Measurements from ENCODE around the gene NFX1. TPM values are rescaled to one million over a fixed set of nuclear protein-coding genes. Genes with fewer than 3 reads are reported as not detected.
A peak's percentile ranks its signal among the peaks of the same experiment; 100 is the strongest.
"Not testable (repeated sequence)": the region's sequence is repeated elsewhere in the genome, so short reads cannot be mapped to it uniquely, and the experiment has no call there.

NFX1 gene
- polyA plus RNA-seq, 3 donors = 33.0 to 35.3 (median 33.5) TPM

DNA sequence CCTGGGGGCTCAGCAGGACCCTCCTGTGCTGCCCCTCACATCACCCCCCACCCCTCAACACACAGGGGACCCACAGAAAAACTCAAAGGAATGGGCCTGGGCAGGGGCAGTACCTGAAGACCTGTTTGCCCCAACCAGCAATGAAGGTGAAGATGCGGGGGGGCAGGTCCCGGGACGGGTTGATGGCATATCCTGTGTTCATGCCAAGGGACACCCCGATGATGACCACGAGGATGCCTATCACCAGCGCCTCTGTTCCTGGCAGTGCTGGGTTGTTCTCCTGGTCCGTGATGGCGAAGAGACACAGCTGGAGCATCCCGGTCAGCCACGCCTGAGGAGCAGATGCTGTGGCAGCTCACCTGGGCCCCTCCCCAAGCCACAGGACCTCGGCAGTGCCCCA lies 95.2 kb downstream of the NFX1 start:
- not testable (repeated sequence) for DNase-seq (ENCODE audit: low read depth in 3 of 3, low spot score in 2 of 3)

DNA sequence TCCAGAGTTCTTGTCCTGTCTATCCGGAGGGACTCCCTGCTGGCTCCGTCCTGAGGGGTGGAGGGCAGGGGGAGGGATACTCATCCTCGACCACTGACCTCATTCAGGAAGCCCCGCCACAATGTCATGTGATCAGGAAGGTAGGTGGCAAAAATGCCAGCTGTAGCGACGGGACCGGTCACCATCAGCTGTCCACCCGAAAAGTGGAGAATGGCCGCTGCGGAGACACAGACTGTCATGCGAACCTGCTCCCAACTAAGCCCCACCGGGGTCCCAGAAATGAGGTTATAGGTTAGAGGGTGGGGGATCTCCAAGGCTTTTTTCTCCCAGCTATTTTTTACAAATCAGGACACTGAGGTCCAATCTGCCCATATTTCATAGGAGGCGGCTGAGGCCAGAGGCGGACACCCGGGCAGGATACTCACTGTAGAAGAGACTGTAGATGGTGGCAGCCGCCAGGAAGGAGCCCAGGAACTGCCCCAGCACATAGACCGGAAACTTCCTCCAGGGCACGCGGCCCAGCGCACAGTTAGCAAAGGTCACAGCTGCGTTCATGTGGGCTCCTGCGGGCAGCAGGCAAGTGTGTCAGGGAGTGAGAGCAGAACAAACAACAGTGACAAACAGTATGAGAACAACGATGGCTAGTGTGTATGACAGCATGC lies 95.8 kb downstream of the NFX1 start:
- not testable (repeated sequence) for DNase-seq (ENCODE audit: low read depth in 3 of 3, low spot score in 2 of 3)

DNA sequence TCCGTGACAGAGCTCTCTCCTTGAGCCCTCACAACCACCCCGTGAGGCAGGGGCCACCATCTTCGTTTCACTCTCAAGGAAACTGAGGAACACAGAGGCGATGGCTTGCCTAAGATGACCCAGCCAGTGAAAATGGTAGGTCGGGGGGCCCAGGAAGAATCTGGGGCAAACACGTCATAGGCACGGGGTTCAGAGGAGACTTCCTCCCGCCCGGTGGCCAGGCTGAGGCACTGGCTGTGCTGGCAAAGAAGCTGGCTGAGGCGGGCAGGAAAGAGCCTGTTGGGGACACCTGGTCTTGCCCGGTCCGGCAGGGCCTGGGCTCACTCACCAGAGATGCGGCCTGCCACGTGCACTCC lies 96.3 kb downstream of the NFX1 start:
- DNase-seq (ENCODE audit: low read depth in 3 of 3, low spot score in 2 of 3) = not testable (repeated sequence)

DNA sequence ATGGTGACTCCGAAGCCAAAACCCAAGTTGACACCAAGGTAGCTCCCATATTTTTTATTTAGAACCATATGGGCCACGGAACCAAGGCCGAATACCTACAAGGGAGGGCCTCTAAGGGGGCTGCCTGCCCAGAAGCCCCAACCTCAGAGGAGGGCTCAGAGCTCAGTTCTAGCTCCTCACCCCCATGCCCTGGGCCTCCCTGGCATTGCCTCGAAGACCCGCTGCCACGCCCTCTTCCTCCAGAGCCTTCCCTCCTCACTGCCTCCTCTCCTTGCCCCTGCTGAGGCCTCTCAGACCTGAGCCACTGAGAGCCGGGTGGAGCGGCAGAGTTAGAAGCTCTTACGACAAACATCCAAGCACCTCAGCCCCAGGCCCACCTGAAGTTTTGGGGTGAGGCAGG lies 96.7 kb downstream of the NFX1 start:
- not testable (repeated sequence) for DNase-seq (ENCODE audit: low read depth in 3 of 3, low spot score in 2 of 3)

DNA sequence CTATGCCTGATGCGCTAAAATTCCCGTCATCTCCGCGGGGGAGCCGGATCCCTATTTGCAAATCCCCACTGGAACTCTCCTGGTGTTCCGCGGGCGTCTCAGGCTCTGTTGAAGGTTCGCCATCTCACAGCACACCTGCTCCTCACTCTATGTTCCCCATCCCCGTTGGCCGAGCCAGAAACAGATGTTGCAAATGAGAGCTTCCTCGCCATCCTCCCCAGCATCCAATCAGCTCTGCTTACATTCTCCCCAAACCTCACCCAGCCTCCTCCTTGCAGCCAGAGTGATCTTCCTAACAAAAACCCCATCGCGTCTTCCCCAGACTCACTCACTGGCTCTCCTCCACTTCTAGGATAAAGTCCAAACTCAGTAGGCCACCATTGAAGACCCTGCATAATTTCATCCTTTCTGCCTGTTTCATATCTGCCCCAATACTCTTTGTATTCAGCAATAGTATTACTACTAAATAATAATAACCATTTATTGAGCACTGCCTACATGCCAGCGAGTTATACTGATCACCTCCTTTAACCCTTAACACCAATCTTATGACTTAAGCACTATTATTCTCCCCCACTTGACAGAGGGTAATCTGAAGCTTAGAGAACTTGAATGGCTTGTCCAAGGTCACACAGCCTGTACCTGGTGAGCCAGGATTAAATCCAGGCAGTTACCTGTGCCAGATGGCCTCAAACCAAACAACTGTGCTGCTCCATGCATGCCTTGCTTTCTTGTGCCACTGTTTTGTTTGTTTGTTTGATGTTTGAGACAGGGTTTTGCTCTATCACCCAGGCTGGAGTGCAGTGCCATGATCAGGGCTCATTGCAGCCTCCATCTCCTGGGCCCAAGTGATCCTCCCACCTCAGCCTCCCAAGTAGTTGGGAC lies 98.0 kb downstream of the NFX1 start:
- no peak for DNase-seq (ENCODE audit: low read depth in 3 of 3, low spot score in 2 of 3)

DNA sequence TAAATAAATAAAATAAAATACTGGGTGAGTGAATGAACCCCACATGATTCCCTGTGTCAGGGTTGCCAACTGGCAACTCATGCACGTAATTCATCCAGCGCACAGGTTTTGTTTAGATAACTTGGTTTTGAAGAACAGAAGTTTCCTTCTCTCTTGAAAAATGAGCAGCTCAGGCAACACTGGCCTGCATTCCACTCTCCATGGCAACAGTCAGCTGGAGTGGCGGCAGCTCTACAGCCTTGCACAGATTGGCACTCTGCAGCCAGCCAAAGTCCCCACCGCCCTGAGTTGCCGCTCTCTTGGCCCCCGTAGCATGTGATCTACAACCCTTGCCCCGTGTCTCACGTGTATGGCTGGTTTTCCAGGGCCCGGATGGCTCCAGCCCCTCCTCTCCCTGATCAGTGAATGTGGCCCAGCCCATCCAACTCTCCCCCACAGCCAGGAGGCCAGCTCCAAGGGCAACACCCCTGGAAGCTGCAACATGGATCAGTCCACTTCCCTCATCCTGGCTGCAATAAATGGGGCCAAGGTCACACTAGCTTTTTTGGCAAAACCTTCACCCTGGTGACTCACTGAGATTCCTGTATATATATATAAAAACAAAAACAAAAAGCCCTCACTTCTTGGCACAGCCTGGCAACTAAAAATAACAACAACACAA lies 100.9 kb downstream of the NFX1 start:
- DNase-seq (ENCODE audit: low read depth in 3 of 3, low spot score in 2 of 3) = peak in 1 of 3 donors; percentile 67

DNA sequence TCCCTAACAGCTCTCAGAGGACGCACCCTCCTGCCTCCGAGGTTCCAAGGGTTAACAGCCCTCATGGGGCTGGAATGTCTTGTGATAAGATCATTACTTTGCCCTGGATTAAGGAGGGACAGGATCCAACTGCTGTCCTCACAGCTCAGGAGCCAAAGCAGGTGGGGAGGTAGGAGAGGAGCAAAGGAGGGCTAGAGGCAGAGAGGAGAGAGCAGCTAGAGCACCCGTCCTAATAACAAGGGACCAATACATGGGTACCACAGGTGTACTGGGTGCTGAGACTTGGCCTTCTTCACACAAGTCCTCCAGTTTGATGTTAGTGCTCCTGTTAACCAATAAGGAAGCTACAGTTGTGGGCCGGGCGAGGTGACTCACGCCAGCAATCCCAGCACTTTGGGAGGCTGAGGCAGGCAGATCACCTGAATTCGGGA lies 102.3 kb downstream of the NFX1 start:
- DNase-seq (ENCODE audit: low read depth in 3 of 3, low spot score in 2 of 3) = not testable (repeated sequence)

DNA sequence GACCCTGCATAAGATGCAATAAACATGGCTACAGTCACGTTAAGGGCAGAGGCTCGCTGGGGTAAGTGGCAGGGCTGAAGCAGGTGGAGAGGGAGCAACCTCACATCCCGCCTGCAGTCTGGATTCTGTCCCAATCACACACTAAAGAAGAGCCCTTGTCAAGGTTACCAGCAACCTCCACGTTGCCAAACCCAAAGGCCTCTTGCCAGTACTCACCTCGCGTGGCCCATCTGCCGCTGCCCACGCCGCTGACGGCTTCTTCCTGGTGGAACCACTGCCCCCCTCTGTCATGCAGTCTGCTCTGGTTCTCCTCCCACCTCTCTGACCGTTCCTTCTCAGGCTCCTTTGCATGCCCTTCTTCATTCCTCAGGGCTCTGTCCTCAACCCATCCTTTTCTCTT lies 103.3 kb downstream of the NFX1 start:
- no peak for DNase-seq (ENCODE audit: low read depth in 3 of 3, low spot score in 2 of 3)

DNA sequence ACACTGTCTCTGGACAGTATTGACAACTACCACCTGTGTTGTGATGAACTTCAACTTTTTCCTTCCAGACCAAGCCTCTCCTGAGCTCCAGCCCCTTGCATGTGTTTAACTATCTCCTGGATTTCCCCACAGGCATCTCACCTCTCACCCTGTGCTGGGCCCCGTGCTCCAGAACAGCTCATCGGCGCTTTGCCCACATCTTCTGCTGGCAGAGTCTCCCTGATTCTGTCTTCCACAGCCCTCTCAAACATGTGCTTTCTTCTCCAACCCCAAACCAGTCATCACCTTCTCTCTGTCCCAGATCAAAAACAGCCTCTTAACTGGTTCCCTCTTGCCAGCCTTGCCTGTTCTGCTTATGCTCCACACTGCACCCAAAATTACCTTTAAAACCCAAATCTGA lies 103.7 kb downstream of the NFX1 start:
- DNase-seq (ENCODE audit: low read depth in 3 of 3, low spot score in 2 of 3) = not testable (repeated sequence)

DNA sequence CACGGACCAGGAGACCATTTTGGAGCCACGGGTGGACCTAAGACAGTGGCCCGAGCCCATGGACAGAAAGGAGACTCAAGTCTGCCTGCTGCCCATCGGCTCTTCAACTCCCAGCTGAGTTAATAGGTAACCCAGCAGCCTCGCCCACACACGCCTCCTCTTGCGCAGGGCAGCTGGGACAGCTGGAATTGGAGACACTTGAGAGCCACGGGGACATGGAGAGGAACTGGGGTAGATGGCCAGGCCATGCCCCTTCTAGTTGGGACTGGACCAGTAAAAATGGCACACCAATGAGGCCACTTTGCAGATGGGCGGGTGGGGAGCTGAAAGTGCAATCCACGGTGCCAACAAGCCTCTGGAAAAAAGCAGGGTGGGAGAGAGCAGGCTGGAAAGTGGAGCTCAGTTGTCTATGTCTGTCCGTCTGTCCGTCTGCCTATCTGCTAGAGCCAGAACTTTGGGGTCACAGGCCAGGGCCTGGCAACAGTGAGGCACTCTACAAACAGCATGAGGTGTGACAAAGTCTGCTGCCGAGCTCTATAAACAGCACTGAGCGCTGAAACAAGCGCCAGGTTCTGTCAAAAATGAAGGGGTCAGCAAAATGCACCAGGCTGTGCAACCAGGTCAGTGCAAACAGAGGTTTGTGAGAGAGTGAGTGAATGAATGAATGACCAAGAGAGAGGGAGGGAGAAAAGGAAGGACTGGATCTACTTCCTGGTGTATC lies 105.0 kb downstream of the NFX1 start:
- DNase-seq (ENCODE audit: low read depth in 3 of 3, low spot score in 2 of 3) = not testable (repeated sequence)

DNA sequence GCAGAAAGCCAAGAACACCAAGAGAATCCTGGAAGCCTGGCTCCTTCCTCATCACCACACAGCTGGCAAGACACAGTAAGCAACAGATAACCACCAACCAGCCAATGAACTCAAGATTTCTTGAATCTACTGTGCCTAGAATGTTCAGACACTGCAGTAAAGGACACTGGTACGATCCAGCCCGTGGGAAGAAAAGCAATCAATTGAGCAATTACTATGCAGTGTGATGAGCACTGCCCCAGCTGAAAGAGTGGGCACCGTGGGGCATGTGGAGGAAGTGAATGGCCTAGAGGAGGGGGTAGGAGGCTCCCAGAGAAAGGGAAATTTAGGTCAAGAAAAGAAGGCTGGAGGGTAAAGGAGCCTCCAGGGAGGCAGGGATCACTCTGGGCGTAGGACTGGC lies 107.5 kb downstream of the NFX1 start:
- DNase-seq (ENCODE audit: low read depth in 3 of 3, low spot score in 2 of 3) = not testable (repeated sequence)

DNA sequence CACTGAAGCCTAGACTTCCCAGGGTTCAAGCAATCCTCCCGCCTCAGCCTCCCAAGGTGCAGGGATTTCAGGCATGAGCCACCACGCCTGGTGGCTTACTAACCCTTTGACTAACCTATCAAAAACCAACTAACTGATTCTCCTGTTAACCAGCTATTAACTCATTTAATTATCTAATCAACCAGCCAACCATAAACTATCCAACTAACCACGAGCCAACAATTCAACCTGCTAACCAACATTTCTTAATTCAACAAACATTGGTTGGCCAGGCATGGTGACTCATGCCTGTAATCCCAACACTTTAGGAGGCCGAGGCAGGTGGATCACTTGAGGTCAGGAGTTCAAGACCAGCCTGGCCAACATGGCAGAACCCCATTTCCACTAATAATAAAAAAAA lies 108.7 kb downstream of the NFX1 start:
- not testable (repeated sequence) for DNase-seq (ENCODE audit: low read depth in 3 of 3, low spot score in 2 of 3)

DNA sequence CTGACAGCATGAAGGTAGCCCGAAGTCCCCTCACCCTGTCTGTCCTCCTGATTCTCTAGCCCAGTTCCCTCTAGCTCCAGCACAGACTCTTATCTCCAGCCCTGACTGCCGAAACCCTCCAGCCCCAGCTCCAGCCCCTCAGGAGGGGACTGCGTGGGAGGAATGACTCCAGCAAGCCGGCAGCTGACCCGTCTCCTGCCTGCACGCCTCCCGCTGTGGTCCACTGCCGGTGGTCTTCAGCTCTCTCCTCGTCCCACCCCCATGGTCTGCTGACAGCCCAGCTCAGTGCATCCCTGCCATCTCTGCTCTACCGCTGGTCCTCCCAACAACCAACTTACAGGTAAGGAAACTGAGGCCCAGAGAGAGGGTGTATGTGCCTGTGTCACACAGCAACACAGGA lies 111.5 kb downstream of the NFX1 start:
- DNase-seq (ENCODE audit: low read depth in 3 of 3, low spot score in 2 of 3) = not testable (repeated sequence)

DNA sequence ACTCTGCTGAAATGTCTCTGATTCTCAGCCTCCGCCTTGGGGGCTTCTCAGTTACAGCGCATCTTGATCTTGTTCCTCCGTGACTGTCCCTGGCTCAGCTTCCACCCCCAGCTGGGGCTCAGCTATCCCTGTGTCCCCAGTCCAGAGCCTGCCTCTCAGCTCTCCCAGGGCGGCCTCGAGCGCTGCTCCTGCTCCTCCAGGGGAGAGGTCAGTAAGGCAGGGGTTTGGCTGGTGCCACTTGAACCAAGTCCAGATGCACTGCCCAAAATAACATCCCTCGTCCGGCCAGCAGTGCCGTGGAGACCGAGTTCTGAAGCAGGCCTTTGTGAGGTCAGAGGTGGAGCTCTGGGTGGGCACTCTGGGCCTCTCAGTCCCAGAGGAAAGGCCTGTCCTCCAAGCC lies 112.1 kb downstream of the NFX1 start, which contains the start of gene AQP7:
Gene AQP7, minus strand, starts transcription at position 198 of the 400 bp plus-strand sequence. CDS start 1,306 bp downstream, outside the sequence.
- not testable (repeated sequence) for DNase-seq (ENCODE audit: low read depth in 3 of 3, low spot score in 2 of 3)

DNA sequence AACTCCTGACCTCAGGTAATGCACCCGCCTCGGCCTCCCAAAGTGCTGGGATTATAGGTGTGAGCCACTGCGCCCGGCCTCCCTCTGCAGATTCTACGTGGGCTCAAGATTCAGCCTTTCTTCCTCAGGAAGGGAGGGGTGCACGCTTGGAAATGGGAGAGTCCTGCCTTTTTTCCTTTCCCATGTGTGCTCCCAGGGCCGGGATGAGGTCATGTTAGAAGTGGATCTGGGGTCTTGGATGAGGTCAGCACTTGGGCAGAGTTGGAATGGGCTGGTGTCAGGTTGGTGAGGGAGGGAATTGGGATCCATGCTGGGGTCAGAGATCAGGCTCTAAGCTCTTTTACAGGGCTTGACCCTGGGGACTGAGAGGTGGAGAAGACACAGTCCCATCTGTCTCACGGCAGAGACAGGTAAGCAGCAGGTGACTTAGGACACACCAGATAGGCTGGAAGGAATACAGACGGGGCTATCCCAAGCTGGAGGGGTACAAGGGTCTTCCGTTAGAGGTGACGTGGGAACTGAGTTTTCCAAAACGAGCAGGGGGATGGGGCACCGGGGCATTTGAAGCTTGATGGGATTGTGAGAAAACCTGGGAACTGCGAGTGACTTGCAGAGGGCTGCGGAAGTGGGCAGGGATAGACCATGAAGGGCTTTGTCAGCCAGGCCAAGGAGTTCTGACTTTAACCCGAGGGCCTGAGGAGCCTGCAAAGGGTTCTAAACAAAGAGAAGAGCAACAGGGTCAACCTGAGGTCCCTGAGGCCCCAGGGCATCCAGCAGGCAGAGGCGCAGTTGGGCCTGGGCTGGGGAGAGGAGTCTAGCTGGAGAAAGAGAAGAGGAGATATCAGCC lies 113.8 kb downstream of the NFX1 start:
- no peak for DNase-seq (ENCODE audit: low read depth in 3 of 3, low spot score in 2 of 3)

DNA sequence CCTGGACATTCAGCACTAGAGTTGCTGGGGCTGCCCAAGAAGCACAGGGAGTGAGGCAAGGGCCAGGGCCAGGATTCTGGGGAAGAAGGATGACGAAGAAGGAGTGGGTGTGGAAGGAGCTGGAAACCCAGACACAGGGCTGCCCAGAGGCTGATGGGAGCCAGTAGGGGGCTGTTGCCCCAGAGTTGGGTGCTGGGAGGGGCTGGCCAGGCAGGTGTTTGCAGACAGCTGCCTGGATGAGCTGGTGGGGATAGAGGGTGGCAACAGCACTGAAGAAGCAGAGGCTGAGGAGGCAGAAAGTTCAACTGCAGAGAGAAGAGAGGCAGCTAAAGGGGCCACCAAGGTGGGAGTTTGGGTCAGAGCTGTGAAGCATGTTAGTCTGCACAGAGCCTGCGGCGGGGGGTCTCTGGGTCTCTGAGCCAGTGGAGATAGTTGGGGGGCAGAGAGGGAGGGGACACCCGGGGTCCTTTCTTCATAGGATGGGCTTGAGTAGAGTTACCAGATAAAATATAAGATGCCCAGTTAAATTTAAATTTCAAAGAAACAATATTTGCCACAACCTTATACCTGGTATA lies 114.6 kb downstream of the NFX1 start:
- DNase-seq (ENCODE audit: low read depth in 3 of 3, low spot score in 2 of 3) = no peak

DNA sequence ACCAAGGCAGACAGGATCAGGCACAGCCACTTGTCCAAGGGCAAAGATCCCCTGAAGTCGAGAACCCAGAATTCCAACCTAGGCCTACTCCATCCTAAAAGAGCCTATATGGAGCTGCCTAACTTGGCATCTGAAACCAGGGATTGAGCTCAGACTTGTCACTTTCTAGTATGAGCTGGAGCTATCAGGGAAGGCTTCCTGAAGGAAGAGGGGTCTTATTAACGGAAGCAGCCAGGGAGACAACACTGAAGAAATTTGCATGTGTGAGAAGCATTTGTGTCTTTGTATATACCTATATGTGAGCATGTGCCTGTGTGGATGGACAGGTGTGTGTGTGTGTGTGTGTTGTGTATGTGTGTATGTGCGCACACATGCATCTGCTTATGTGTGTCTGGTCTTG lies 116.7 kb downstream of the NFX1 start:
- DNase-seq (ENCODE audit: low read depth in 3 of 3, low spot score in 2 of 3) = no peak

DNA sequence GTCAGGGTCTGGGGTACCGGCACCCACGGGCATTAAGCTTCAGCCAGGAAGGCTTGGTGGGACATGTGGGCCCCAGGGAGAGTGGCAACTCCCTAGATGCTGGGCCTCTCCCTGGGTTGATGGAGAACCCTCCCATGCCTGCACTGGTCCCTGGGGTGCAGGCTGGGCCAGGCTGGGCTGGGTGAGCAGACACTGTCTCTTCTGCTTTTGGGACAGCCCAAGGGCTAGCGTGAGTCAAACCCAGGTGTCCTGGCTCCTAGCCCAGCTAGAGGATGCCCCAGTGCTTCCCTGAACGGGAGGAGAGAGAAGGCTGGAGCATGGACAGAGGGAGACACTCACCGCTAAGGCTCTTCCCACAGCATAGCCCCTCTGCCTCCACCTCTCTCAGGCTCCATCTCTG lies 117.8 kb downstream of the NFX1 start:
- DNase-seq (ENCODE audit: low read depth in 3 of 3, low spot score in 2 of 3) = no peak

DNA sequence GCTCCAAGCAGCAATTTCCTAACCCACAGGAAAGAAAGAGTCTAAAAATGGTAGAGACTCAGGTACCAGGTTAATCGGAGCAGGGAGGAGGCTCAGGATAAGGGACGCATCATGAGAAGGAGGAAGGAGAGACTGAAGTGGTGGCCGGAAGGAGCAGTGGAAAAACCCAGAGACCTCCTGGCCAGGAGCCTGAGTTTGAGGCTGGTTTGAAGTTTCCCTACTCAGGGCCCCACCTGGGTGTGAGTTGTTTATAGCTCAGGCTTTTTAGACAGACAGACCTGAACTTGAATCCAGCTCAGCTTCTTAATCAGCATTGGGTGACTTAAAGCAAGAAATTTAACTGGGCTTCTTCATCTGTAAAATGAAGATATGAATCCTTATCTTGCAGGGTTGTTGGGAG lies 124.0 kb downstream of the NFX1 start:
- DNase-seq (ENCODE audit: low read depth in 3 of 3, low spot score in 2 of 3) = no peak

Data from right renal cortex interstitium (tissue), 3 donors.